GM11168 (cell line): Measurements from ENCODE around the gene VEZT.

ENCODE experiments used
- in situ Hi-C: fragments of 300-500 bp; cut with MboI; formaldehyde crosslinking; loops from one replicate; pipeline ENCODE4 v1.12.0; 2022; ENCODE audit warnings: low sequenced_read_pairs; ENCODE audit not compliant: unreplicated experiment

VEZT gene

DNA sequence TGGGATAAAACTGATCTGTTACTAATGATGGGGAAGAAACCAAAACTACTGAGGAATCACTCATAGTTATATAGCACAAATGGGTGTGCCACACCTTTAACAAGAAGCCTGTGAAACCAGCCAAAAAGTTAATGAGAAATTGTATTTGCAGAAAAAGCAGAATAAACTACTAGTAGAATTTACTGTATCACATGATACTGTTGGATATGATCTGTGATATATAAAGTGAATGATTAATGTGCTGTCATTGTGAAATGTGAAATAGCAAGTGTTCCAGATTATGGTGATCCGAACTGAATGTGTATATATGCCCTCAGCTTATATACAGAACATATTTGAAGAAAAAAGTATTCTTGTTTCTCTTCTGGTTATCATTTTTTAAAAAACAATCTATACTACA, 30.5 kb downstream of the VEZT start:
- in situ Hi-C loops, result no loop called here

DNA sequence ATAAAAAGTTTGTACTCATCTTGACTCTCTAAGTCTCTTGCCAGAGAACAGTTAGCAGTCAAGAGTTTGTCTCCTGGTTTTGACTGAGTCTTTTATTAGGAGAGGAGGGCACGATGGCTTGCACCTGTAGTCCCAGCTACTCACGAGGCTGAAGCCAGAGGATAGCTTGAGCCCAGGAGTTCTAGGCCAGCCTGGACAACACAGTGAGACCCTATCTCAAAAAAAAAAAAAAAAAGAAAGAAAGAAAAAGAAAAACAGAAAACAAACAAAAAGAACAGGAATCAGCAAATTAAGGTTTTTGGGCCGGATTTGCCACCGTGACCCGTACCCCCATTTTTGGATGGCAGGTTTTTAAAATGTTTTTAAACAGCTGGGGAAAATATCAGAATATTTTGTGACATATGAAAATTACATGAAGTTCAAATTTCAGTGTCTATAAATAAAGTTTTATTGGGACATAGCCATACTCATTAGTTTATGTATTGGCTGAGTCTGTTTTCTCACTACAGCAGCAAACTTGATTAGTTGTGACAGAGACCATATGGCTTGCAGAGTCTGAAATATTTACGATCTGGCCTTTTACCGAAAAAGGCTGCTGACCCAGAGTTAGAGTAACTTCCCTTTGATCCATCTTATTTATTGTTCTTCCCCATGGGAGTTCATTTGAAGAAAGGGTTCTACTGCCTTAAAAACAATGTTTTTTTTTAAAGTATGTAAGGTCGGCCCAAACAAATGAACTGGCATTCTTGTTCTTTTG, 31.2 kb downstream of the VEZT start:
- in situ Hi-C loops, result no loop called here

DNA sequence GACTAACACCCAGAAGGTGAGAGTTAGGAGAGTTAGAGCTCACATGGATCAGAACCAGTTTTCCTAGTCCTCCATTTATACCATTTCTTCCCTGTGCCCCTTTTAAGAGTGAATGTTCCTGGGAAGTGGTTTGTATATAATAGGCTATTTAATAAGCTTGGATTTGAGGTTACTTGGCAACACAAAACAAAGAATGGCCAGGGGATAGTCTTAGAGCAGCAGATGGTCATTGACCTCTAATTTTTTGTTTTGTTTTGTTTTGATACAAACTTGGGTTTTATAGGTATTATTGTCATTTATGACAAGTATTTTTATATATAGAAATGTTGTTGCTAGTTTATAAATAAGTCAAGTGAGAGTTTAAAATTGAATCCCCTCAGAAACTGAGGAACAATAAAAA, 35.8 kb downstream of the VEZT start:
- in situ Hi-C loops, result no loop called here

GRCh38 chr12:95257541-95257940, 39.9 kb downstream of the VEZT start:
- in situ Hi-C loops, result no loop called here

DNA sequence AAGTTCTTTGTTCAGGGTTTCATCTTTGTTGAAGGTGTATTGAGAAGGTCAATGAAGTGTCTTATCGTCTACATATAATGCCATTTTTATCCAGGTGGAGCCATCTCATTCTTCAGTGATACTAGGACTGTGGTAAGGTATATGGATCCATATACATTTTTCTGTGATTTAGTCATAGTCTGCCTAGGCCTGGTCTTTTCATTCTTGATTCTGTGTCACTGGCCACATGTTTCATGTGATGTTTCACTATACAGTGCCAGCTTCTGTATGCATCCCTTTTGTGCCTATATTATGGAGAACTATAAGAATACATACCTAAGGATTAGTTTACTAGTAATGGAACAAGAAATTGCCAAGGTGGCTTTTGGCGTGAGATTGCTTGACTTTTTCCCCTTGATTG, 40.5 kb downstream of the VEZT start:
- in situ Hi-C loops, result no loop called here

GRCh38 chr12:95258803-95259202, 41.2 kb downstream of the VEZT start:
- in situ Hi-C loops, result no loop called here

DNA sequence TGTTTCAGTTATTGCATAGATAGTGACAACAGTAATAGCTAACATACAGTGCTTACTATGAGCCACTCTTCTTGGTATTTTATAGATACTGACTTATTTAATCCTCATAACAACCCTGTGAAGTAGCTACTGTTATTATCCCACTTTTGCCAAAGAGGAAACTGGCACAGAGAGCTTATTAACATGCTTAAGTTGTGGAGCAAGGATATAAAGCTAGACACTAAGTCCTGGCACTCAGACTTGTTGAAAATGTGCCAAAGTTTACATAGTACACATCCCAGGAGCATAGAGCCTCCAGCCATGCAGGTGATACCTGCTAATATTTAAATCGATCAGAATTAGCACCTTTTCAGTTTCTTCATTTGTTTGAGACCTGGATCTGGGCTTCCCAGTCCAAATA, 41.8 kb downstream of the VEZT start:
- in situ Hi-C loops, result no loop called here

- in situ Hi-C loops, result no loop called here
These were observed 43.5 kb downstream of the VEZT start for GRCh38 chr12:95261109-95261508.

- in situ Hi-C loops, result no loop called here
These were observed 45.2 kb downstream of the VEZT start for GRCh38 chr12:95262808-95263207.

GRCh38 chr12:95265765-95266164, 48.2 kb downstream of the VEZT start:
- in situ Hi-C loops, result no loop called here

DNA sequence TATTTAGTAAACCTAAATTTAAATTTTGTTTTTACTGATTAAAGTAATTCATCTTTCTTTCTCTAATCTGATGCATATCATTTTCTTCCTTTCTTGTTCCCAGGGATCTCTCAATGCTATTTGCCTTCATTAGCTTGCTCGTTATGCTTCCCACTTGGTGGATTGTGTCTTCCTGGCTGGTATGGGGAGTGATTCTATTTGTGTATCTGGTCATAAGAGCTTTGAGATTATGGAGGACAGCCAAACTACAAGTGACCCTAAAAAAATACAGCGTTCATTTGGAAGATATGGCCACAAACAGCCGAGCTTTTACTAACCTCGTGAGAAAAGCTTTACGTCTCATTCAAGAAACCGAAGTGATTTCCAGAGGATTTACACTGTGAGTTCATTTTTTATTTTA, 48.6 kb downstream of the VEZT start:
- in situ Hi-C loops, result no loop called here

DNA sequence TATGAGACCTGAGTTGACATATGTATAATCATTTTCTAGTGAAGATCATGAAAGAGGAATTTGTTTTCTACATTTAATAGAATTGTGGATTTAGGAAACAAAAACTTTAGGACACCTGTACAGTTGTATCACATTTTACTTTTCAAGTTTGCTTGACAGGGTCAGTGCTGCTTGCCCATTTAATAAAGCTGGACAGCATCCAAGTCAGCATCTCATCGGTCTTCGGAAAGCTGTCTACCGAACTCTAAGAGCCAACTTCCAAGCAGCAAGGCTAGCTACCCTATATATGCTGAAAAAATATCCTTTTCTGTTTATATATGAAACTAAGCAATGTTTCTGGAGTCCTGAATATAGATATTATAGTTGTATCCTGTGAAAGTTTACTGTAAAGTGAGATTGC, 52.3 kb downstream of the VEZT start:
- in situ Hi-C loops, result no loop called here

DNA sequence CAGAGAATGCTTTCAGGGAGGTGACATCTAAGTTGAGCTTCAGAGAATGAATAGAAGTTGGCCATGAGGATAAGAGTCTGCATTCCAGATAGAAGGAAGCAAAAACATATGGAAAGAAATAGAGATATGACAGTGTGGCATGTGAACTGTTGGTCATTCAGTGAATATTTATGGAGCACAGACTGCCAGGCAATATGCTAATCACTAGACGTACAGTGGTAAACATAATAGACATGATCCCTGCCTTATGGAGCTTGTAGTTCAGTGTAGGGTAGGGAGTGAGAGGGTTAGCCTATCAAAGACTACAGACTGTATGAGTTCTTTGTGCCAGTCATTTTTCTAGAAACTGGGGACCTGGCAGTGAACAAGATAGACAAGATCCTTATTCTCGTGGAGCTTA, 53.9 kb downstream of the VEZT start:
- in situ Hi-C loops, result no loop called here

DNA sequence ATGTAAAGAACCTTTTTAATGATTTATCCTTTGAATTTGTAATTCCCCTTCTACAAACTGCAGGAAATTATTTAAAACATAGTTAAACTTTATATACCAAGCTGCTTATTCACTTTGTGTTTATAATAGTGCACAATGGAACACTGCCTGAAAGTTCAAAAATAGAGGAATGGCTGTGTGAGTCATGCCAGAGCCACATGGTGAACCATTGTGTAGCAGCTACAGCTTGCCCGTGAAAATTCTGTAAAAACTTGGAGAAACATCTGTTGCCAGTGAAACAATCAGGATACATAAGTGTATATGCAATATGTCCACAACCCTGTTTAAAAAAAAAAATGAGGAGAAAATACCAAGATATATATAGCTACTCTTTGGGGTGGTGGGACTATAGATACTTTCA, 59.5 kb downstream of the VEZT start:
- in situ Hi-C loops, result no loop called here

GRCh38 chr12:95279856-95280255, 62.2 kb downstream of the VEZT start:
- in situ Hi-C loops, result no loop called here

GRCh38 chr12:95282266-95282665, 64.7 kb downstream of the VEZT start:
- in situ Hi-C loops, result no loop called here

GRCh38 chr12:95283371-95283770, 65.8 kb downstream of the VEZT start:
- in situ Hi-C loops, result no loop called here

- in situ Hi-C loops, result no loop called here
These were observed 69.1 kb downstream of the VEZT start for GRCh38 chr12:95286713-95287112.

DNA sequence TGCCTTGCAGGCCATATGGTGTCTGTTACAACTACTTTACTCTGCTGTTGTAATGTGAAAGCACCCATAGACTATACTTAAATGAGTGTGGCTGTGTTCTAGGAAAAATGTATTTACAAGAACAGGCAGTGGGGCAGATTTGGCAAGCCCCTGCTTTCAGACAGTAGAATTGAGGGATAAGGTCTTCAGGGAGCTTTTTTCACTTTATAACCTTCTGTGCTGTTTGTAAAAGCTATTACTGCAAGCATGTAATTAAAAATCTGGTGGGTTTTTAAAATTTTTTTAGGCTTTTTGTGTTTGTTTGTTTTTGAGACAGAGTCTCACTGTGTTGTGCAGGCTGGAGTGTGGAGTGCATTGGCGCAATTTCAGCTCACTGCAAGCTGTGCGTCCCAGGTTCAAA, 73.9 kb downstream of the VEZT start:
- in situ Hi-C loops, result no loop called here

- in situ Hi-C loops, result no loop called here
These were observed 81.3 kb downstream of the VEZT start for GRCh38 chr12:95298916-95299315.

GRCh38 chr12:95300286-95300685, 82.7 kb downstream of the VEZT start:
- in situ Hi-C loops, result no loop called here

- in situ Hi-C loops, result no loop called here
These were observed 85.9 kb downstream of the VEZT start for GRCh38 chr12:95303476-95303875.
